Activated CD8-positive, alpha-beta memory T cell treated with anti-CD3 and anti-CD28 coated beads for 24 hours (primary cell): ENCODE measurements around the gene PACSIN3.
"Not testable (repeated sequence)": the region's sequence is repeated elsewhere in the genome, so short reads cannot be mapped to it uniquely, and the experiment has no call there.

Experiments used
- DNase-seq: peaks from one replicate; pipeline ENCODE4 v3.0.0-alpha.2; 2020

PACSIN3 gene

GRCh38 chr11:47186076-47186699, at the start of gene PACSIN3:
Gene PACSIN3, minus strand, starts transcription at chr11:47186434. Its CDS starts 3,707 bp downstream, at chr11:47182727.
- peak; percentile 80 for DNase-seq

GRCh38 chr11:47235163-47235562, 48.9 kb upstream of the PACSIN3 start:
- DNase-seq = no peak

GRCh38 chr11:47234669-47235100, 48.5 kb upstream of the PACSIN3 start:
- DNase-seq = peak; percentile 68

- DNase-seq = no peak
These were observed 47.9 kb upstream of the PACSIN3 start for GRCh38 chr11:47233989-47234668.

- DNase-seq = no peak
These were observed 46.8 kb upstream of the PACSIN3 start for GRCh38 chr11:47233051-47233450.

- no peak for DNase-seq
These were observed 42.9 kb upstream of the PACSIN3 start for GRCh38 chr11:47229161-47229560.

GRCh38 chr11:47225552-47226400, 39.5 kb upstream of the PACSIN3 start:
- DNase-seq = no peak

- no peak for DNase-seq
These were observed 36.5 kb upstream of the PACSIN3 start for GRCh38 chr11:47222696-47223095.

- no peak for DNase-seq
These were observed 34.2 kb upstream of the PACSIN3 start for GRCh38 chr11:47220401-47220821.

GRCh38 chr11:47216121-47216798, 30.0 kb upstream of the PACSIN3 start:
- DNase-seq = peak; percentile 88

GRCh38 chr11:47215366-47215910, 29.2 kb upstream of the PACSIN3 start:
- DNase-seq = no peak

GRCh38 chr11:47213950-47214565, 27.8 kb upstream of the PACSIN3 start:
- DNase-seq = peak; percentile 89

GRCh38 chr11:47212938-47213337, 26.7 kb upstream of the PACSIN3 start:
- DNase-seq = no peak

GRCh38 chr11:47208628-47209027, 22.4 kb upstream of the PACSIN3 start:
- DNase-seq = no peak

GRCh38 chr11:47208008-47208552, 21.8 kb upstream of the PACSIN3 start:
- DNase-seq = not testable (repeated sequence)

- no peak for DNase-seq
These were observed 21.2 kb upstream of the PACSIN3 start for GRCh38 chr11:47207459-47207858.

- DNase-seq = not testable (repeated sequence)
These were observed 20.3 kb upstream of the PACSIN3 start for GRCh38 chr11:47206577-47206976.

- DNase-seq = no peak
These were observed 18.4 kb upstream of the PACSIN3 start for GRCh38 chr11:47204637-47204989.

- DNase-seq = no peak
These were observed 16.3 kb upstream of the PACSIN3 start for GRCh38 chr11:47202576-47202975.

- DNase-seq = no peak
These were observed 14.8 kb upstream of the PACSIN3 start for GRCh38 chr11:47201015-47201414.

GRCh38 chr11:47198161-47198560, 11.9 kb upstream of the PACSIN3 start:
- DNase-seq = not testable (repeated sequence)

GRCh38 chr11:47192111-47192510, 5.9 kb upstream of the PACSIN3 start:
- DNase-seq = no peak
